ENCODE measurements around the gene CTBP2.
"Not testable (repeated sequence)": the region's sequence is repeated elsewhere in the genome, so short reads cannot be mapped to it uniquely, and the experiment has no call there.

The CTBP2 gene

GRCh38 chr10:125186431-125187170, 26.2 kb upstream of the CTBP2 start:
- DNase-seq (ENCODE audit: low spot score): no peak

- not testable (repeated sequence) for DNase-seq (ENCODE audit: low spot score)
Measured at GRCh38 chr10:125179107-125179506, 18.7 kb upstream of the CTBP2 start.

- DNase-seq (ENCODE audit: low spot score): no peak
Measured at GRCh38 chr10:125177641-125178640, 17.6 kb upstream of the CTBP2 start.

- DNase-seq (ENCODE audit: low spot score): no peak
Measured at GRCh38 chr10:125175807-125176206, 15.4 kb upstream of the CTBP2 start.

GRCh38 chr10:125174360-125174759, 14.0 kb upstream of the CTBP2 start:
- DNase-seq (ENCODE audit: low spot score): no peak

- DNase-seq (ENCODE audit: low spot score): no peak
Measured at GRCh38 chr10:125172694-125173093, 12.3 kb upstream of the CTBP2 start.

GRCh38 chr10:125171402-125172306, 11.3 kb upstream of the CTBP2 start:
- DNase-seq (ENCODE audit: low spot score): no peak

- no peak for DNase-seq (ENCODE audit: low spot score)
Measured at GRCh38 chr10:125169915-125170314, 9.6 kb upstream of the CTBP2 start.

- no peak for DNase-seq (ENCODE audit: low spot score)
Measured at GRCh38 chr10:125169279-125169678, 8.9 kb upstream of the CTBP2 start.

- no peak for DNase-seq (ENCODE audit: low spot score)
Measured at GRCh38 chr10:125166658-125167057, 6.3 kb upstream of the CTBP2 start.

GRCh38 chr10:125165584-125166573, 5.5 kb upstream of the CTBP2 start:
- DNase-seq (ENCODE audit: low spot score): no peak

GRCh38 chr10:125164421-125164820, 4.1 kb upstream of the CTBP2 start:
- DNase-seq (ENCODE audit: low spot score): no peak

- DNase-seq (ENCODE audit: low spot score): no peak
Measured at GRCh38 chr10:125163803-125164202, 3.4 kb upstream of the CTBP2 start.

- not testable (repeated sequence) for DNase-seq (ENCODE audit: low spot score)
Measured at GRCh38 chr10:125163312-125163711, 2.9 kb upstream of the CTBP2 start.

GRCh38 chr10:125162120-125162931, 2.0 kb upstream of the CTBP2 start:
- no peak for DNase-seq (ENCODE audit: low spot score)

GRCh38 chr10:125161707-125162119, 1.4 kb upstream of the CTBP2 start:
- no peak for DNase-seq (ENCODE audit: low spot score)

GRCh38 chr10:125160856-125161706, 718 bp upstream of the CTBP2 start:
- peak; percentile 62 for DNase-seq (ENCODE audit: low spot score)

GRCh38 chr10:125159486-125159931, 854 bp downstream of the CTBP2 start:
- peak; percentile 50 for DNase-seq (ENCODE audit: low spot score)
